GM18517 (cell line): Measurements from ENCODE around the gene PELI1.

Source experiments
- ATAC-seq: cut with Tn5 transposase; IDR thresholded peaks from one replicate; pipeline ENCODE4 v1.9.1; 2021; ENCODE audit warnings: mild to moderate bottlenecking, moderate library complexity; ENCODE audit not compliant: unreplicated experiment

Gene PELI1

GRCh38 chr2:64144057-64145013 is at the start of gene PELI1:
TSS of gene PELI1 (minus strand) at chr2:64144420. CDS start at chr2:64108310, 36,110 bp downstream.
- ATAC-seq, result peak; percentile 85

DNA sequence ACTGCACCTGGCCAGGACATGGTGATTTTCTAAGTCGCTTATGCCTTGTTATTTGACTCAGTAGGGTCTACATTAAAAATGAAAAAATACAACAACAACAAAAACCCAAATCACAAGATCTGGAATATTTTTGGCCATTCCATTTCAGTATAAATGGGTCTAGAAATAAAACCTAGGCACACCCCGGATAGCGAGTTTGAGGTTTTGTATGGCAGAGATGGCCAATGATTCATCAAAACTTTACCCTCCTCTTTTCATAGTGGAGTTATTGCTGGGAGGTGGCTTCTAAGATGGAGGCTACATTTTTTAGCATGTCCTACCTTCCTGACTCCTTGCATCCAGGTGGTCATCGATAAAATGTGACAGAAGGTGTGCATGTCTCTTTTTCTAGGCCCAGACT is 49.3 kb upstream of the PELI1 start:
- no peak for ATAC-seq

- ATAC-seq, result no peak
These were observed 48.5 kb upstream of the PELI1 start for GRCh38 chr2:64192664-64193105.

DNA sequence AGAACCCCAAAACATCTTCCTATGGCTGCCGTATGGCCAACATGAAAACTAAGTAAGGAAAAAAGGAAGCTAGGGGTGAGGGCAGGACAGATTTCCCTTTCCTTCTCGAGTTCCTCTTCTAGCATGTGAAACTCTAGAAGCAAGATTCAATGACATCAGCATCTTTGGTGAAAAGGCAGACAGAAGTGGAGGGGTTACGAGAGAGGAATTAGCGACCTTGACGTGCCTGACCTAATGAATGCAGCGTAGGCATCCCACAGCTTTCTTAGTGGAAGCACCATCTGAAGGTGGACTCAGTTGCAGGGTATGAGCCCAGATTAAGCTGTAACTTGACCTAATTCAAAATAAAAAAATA is 47.9 kb upstream of the PELI1 start:
- ATAC-seq, result no peak

- no peak for ATAC-seq
These were observed 45.4 kb upstream of the PELI1 start for GRCh38 chr2:64189586-64189985.

DNA sequence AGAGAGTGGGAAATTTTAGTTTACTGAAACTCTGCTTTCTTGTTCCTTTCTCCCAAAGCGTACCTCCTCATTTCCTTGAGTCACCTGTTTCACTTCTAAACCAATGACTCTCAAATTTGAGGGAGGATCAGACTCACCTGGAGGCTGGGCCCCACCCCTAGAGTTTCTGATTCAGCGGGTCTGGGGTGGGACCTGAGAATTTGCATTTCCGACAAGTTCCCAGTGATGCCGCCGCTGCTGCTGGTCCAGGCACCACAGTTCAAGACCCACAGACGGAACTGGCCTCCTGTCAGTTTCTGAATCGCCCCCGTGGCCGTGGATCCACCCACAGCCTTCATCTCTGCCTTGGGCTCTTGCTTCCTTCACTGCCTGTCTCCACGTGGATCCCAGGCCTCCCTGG is 44.9 kb upstream of the PELI1 start:
- ATAC-seq, result no peak

DNA sequence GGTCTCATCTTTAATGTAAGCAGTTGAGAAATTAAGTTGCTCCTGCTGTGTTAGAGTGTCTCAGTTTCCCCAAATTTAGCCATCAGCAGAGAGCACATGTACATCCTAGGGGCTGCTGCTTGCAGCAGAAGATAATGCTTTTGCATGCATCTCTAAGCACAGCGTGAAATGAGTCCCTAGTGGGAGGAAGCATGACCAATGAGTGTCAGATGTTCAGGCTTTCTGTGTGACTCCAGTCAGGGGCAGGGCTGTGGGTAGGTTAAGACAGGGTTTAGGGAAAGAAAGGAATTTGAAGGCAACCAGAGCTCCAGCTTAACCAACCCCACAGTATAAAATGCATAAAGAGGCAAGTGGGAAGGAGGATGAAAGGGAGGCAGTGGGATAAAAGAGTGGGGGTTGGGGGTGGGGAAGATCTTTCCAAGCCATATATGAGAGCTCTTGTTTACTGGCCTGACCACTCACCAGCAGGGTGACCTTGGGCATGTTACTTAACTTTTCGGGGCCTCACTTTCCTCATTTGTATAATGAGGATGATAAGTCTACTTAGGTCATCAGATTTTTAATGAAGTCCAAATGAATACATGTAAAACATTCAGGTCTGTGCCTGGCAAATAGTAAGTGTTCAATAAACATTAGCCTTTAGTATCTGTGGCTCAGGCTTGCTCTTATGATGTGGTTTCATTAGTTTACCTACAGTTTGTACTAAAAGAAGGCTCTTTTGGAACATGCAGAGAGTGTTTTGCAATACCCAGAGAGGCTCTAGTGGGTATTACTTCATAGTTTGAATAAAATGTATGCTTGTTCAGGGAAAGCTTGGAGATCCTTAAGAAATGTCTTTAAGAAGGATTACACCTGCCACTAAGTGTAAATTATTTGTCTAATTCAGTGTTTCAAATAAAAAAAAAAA is 42.7 kb upstream of the PELI1 start:
- ATAC-seq, result no peak

GRCh38 chr2:64179582-64180321 is 35.5 kb upstream of the PELI1 start:
- ATAC-seq, result peak; percentile 93

DNA sequence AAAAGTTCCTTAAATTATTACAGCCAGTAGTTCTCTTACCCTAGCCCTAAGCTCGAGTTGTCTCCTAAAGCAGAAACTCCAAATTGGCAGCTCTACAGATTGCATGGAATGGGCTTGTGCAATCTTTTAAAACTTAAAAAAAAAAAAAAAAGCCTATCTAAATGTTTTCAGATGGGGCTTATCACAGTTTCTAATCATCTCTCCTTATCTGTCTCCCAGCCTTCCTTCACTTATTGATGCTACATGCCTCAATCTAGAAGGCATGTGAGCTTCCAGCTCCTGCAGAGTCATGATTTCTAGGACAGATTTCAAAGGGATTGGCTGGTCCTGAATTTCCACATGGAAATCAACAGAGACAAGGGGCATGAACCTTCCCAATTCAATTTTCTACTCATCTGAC is 33.1 kb upstream of the PELI1 start:
- ATAC-seq, result no peak

GRCh38 chr2:64175419-64176197 is 31.4 kb upstream of the PELI1 start:
- ATAC-seq, result no peak

DNA sequence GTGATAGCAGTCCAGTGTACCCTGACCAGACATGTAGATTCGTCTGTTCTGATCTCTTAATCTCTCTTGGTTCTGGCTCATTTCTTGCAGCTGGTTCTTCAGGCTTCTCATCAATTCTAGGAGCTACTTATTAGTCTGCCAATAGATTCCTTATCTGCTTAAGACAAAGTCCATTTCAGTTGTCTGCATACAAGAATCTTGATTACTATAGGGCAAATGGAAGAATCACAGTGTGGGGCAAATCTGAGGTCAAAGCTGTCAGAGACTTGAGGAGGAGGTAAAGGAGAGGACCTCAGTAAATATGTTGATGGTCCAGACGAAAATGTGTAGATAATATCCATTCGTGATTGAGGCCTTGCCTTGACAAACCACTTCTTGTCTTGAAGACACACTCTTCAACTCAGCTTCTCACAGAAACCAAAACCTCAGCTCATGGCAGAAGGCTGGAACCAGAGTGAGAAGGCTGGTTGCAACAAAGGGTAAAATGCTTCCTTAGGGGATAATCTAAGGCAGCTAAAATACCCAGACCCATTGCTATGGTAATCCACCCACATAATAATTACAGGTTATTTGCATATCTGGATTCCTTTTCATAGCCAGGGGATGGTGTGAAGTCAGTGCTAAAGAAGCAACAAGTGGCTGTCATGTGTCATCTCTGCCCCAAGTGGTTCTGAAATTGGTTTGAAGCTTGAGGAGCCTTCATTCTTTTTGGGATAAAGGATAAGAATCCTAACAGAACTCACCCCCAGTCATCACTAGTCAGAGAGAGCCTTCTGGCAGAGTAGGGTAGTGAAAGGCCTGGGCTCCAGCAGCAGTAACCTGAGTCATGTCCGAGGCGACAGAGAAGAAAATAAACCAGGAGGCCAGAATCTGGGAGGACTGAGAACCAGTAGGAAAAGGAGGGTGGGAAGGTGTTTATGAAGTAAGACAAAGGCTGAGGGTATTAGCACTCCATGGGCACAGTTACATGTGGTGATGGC is 29.2 kb upstream of the PELI1 start:
- ATAC-seq, result no peak

DNA sequence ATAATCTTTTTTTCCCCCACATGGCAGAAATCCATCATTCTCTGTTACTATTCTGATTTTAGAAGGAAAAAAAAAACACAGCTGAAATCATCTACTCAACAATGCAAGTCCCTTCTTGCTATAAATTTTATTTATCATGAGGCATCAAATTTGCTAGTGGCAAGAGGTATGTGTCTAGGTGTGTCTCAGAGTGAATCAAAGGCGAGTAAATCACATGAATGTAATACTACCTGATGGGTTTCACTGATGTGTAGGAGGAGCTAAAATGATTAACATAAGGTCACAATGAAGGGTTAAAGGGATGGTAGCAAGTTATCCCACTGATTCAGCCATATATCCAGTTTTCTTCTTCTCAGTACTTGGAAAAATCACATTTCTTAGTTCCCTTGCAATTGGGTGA is 24.5 kb upstream of the PELI1 start:
- ATAC-seq, result no peak

GRCh38 chr2:64168201-64168600 is 24.0 kb upstream of the PELI1 start:
- ATAC-seq, result no peak

- ATAC-seq, result no peak
These were observed 22.6 kb upstream of the PELI1 start for GRCh38 chr2:64166637-64167420.

GRCh38 chr2:64166212-64166611 is 22.0 kb upstream of the PELI1 start:
- no peak for ATAC-seq

DNA sequence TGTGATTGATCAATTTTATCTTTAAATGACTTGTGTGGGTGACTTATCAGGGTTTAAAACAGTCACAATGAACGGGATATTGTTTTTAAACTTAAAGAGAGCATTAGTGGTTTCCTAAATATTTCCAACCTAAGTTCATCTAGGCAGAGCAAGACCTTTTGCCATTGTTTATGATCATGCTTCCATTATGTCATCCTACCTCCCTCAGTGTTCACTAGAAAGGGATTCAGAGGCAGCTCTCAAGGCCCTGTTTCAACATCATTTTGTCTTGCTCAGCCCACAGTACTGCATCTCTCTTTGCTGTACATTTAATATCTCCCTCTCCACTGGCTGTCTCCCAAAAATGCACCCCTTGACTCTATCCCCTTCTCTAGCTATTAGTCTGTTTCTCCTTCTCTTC is 21.5 kb upstream of the PELI1 start:
- ATAC-seq, result no peak

DNA sequence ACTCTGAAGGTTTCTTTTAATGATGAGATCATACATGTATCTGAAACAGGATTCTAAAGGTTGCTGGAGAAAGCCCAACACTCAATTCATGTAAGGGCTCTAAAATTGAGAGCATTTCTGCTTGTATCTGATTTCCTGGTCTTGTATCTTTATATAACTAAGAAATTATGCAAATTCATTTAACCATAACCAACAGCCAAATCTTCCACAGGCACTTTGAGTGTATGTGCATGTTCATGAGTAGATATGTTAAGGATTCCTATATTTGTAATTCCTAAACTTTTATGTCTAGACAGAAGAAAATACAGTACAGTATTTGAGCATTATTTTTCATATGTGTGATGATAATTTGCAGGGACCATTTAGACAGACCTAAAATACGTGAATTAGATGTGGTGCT is 20.4 kb upstream of the PELI1 start:
- ATAC-seq, result no peak

DNA sequence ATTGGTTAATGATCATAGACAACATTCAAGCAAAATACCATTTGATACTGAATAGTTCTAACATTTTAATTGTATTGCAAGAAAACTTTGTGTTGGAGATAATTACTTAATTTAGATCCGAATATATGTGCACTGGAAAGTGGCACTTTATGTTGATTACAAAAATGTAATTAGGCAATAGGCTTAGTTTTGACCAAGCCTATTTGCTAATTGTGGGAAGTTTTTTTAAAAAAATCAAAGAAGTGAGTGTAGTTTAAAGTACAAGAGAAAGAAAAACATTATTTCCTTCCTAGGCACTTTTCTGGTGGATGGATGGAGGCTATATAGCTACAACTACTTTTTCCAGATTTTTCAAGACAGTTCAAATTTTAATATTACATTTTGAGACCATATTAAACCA is 18.3 kb upstream of the PELI1 start:
- ATAC-seq, result no peak
